KG1 (cell line): ENCODE results near the gene STK16.
"Not testable (repeated sequence)": the region's sequence is repeated elsewhere in the genome, so short reads cannot be mapped to it uniquely, and the experiment has no call there.

ENCODE experiments used
- DNase-seq: peaks from one replicate; lab custom pipeline; 2025; lab: John Stamatoyannopoulos, UW

Gene STK16

DNA sequence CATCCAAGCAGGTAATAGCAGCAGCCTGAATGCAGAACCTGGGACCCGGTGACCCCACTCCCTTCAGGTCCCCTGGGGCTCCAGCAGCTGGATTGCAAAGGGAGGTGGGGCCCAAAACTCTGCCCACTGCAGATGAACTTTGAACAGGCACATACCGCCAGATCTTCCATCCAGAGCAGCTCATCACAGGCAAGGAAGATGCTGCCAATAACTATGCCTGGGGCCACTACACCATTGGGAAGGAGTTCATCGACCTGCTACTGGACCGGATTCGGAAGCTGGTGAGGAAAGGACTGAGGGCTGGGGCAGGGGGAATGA lies 24.7 kb downstream of the STK16 start:
- no peak for DNase-seq

DNA sequence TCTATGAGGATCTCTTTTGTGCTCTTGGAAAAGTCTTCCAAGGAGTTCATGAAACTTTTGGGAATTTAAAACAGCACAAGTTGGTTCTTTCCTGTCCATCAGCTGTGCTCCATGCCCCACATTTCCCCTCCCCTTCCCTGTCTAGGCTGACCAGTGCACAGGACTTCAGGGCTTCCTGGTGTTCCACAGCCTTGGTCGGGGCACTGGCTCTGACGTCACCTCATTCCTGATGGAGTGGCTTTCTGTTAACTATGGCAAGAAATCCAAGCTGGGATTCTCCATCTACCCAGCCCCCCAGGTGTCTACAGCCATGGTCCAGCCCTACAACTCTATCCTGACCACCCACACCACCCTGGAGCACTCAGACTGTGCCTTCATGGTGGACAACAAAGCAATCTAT lies 25.7 kb downstream of the STK16 start:
- DNase-seq = no peak

GRCh38 chr2:219272356-219272755 lies 27.1 kb downstream of the STK16 start:
- no peak for DNase-seq

GRCh38 chr2:219272995-219273394 lies 27.7 kb downstream of the STK16 start:
- no peak for DNase-seq

GRCh38 chr2:219273937-219274336 lies 28.7 kb downstream of the STK16 start:
- no peak for DNase-seq

- DNase-seq = no peak
Measured at GRCh38 chr2:219274361-219274921, 29.2 kb downstream of the STK16 start.

DNA sequence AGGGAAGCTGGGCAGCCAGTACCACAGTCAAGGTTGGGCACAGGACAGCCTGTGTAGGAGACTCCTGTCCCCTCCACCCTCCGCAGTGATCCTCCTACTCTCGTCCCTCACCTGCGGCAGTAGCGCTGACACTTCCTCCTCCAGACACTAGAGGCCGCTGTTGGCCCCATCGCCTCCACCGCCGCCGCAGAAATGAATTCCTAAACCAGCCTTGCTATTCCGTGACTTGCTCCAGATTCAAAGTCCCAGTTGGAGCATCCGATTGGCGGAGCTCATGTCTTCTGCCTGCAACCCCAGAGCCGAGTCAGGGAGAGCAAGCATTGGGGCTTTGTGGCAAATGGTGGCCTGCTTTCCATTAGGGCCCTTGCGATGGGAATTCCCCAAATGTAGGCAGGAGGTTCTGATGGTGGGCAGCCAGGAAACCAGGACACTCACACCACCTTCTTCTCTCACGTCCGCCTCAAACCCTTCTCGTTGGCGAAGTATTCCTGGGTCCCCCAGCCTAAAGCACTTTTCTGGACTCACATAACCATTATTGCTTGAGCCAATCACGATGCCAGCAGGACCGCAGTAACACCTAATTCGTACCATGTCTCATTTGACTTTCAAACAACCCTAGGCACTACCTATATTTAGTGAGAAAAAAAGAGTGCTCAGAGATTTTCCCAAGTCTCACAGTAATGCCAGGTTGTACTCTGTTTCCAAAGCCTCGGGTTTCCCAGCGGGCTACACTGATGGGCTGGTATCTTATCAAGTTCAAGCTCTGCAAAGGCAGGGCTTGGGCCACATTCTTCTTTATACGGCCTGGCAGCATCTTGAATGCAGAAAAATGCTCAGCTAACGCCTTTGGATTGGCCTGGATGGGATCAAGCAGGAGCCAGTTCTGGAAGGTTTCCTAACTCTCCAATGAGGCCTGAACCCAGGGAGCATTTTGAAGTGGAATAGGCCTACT lies 32.7 kb downstream of the STK16 start:
- DNase-seq = peak; percentile 23

DNA sequence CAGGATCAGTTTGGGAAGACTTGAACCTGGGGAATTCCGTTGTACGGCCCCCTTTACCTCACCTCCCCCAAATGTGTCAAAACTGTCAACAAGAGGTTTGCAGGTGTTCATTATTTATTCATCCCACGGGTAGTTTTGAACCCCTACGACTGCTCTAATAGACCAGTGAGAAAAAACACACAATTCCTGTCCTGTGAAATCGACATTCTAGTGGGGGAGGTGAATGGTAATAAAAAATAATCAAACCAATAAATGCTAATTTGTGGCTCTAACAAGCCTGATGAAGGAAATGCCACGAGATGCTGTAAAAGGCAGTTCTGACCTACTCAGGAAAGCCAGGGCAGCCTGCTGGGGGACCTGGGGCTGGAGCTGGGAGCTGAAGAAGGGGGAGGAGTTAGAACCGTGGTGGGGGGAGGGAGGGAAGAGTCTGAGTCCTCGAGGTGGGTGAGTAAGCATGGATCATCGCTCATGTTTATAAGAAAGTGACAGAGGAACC lies 33.4 kb downstream of the STK16 start:
- DNase-seq = no peak

GRCh38 chr2:219279151-219279915 lies 34.1 kb downstream of the STK16 start, which contains the start of gene DNAJB2:
DNAJB2 (plus strand) TSS chr2:219279366; CDS start chr2:219279834, 468 bp downstream.
- DNase-seq = peak; percentile 92

DNA sequence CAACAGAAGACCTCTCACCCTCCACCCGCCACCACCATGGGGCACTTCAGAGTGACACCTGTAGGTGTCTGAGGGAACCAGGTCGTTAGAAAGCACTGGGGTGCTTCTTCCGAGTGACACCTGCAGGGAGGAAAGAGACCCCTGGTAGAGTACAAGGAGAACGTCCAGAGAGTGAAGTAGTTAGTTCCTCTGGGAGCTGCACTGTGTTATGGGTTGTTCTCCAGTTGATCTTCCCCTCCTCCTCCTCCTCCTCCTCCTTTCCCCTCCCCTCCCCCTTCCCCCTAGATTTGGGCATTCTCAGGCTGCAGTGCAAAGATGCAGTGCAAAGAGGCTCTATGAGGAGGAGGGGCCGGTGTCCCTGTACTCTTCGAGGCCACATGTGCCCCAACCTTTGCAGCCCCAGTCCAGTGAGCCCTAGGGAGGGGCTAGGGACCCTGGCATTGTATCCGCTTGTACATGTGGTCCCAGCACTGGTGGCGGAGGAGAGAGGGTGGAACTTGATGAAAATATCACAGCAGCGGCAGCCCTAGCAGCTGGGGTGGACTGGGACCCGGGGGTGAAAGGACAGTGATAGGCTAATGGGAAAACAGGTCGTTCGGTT lies 34.7 kb downstream of the STK16 start:
- no peak for DNase-seq

DNA sequence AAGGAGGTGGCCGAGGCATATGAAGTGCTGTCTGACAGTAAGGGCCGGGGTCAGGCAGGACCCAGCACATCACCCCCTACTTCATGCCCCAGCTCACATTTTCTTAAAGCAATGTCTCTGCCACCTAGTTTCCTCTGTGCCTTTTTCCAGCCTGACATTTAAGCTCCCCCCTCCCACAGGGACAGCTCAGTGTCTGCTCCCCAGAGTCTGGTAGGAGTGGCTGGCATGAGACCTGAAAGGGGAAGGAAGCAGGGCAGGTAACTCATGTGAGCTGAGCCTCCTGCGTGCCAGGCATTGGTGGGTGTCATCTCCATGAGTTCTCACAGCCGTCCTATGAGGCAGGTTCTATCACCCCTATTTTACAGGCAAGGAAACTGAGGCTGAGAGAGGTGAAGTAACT lies 35.4 kb downstream of the STK16 start:
- DNase-seq = no peak

DNA sequence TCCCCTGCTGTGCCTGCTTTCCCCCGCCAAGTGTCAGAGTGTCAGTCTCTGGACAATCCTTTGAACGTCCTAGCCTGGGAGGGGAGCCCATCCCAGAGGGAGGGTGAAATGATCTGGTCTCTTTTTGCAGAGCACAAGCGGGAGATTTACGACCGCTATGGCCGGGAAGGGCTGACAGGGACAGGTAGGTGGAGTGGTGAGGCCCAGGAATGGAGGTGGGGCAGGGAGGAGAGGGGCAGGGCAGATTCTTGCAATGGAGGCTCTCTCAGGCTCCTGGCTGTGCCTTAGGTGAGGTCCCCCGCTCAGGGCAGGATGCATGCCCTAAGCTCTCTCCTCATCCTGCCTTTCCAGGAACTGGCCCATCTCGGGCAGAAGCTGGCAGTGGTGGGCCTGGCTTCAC lies 36.3 kb downstream of the STK16 start:
- DNase-seq = no peak

GRCh38 chr2:219282375-219282774 lies 37.1 kb downstream of the STK16 start:
- no peak for DNase-seq

DNA sequence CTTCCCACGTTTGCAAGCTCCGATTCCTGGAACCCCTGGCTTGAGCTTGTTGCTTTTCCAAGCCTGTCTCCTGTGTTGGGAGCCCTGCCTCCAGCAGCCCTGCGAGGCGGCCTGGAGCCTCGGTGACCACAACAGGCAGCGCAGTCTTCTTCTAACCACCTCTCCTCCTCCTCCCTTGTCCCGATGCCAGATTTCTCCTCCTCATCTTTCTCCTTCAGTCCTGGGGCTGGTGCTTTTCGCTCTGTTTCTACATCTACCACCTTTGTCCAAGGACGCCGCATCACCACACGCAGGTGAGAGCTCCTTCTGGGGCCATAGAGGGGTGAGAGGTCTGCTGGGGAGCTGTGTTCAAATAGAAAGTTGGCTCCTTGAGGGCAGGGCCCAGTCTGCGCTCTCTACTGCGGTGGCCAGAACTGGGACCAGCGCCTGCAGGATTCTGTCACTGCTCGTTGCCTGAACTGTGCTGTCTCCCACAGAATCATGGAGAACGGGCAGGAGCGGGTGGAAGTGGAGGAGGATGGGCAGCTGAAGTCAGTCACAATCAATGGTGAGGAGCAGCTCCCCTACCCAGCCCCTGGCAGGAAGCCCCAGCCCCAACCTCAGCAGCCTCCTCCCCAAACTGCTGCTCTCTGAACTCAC lies 37.8 kb downstream of the STK16 start:
- DNase-seq = no peak

GRCh38 chr2:219284501-219285372 lies 39.5 kb downstream of the STK16 start:
- no peak for DNase-seq

DNA sequence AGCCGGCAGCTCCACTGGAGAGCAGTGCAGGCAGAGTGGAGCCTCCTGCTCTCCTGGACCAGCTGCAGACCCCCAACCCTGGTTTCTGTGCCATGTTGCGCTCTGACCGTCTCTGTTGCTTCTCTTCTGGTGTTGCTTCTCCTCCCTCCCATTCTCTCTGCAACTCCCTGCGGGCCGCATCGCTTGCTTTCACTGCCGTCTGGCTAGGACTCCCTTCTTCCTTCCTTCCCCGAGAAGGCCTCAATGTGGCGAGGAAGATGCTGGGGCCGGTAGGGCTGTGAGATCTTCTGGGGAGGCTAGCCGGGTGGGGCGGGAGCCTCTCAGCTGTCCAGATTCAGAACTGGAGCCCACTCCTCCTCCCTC lies 40.1 kb downstream of the STK16 start:
- no peak for DNase-seq

DNA sequence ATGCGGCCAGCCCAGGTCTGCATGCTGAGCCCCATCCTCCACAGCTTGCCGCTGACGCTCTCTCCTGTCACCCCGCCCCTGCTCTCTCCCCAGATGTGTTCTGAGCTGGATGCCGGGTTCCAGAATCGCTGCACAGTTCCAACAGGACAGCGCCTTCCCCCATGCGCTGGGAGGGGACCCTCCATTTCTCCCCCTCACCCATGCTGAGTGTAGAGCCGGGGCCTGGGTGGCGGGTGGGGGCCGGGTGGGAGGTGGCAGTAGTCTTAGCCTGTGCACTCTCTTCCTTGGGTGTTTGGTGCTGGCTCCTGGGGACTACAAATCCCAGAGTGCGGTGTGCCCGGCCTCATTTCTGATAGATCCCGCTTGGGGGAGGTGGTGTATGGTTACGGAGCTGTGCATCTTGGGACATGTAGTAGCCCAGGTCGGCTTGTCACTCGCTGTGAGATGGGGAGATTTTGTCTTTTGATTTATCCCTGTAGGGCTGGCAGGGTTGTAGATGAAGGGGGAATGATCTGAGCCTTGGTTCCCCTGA lies 40.7 kb downstream of the STK16 start:
- DNase-seq = no peak

- no peak for DNase-seq
Measured at GRCh38 chr2:219286436-219287115, 41.3 kb downstream of the STK16 start.

DNA sequence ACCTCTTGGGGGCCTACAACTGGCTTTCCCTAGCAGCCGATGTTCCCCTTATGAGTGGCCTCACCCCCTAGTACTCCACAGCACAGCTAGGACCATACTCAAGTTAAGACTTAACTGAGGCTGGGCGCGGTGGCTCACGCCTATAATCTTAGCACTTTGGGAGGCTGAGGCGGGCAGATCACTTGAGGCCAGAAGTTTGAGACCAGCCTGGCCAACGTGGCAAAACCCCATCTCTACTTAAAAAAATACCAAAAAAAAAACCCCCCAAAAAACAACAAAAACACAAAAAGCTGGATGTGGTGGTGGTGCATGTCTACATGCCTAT lies 41.8 kb downstream of the STK16 start:
- DNase-seq = not testable (repeated sequence)
